ENCODE measurements around the gene ZNF785.

ZNF785 gene

DNA sequence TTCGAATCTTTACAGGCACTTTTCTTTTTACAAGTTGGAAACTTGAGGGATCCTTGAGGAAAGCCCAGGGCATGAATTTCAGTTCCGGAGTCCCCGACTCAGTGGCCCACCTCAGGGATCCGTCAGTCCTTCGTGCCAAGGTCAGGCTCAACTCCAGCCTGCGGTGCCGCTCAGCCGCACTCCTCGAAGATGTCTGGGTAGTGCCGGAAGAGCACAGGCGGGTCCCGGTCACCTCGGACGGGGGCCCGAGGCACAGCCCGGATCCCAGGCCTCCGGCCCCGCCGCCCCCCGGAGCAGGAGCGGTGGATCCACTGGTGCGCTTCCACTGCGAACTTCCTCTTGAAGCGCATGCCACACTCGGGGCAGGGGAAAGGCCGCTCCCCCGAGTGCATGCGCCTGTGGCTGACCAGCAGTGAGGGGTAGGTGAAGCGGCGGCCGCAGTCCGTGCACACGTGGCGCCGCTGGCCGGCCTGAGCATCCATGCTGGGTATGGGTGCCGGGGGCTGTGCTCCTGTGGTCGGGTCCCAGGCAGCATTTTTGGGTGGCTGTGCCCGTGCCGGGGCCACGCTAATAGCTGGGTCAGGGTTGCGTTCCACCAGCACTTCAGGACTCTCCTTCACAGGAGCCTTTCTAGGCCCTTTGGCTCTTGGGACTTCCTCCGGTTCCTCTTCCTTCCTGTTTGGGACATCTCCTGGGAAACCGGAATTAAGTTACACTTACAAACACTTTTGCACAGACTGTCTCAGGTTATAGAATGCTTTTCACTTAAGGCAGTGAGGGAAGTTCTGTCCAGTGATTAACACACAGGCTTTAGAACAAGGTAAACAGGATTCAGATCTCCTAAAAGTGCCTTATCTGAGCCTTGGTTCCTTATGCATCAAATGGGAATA, 15.5 kb downstream of the ZNF785 start:
- TF ChIP-seq CTCF (IDR thresholded peaks at IDR 0.05; ENCODE audit: control insufficient read depth, insufficient read depth, low read depth, low read length, missing control alignments) = no peak
- DNase-seq (ENCODE audit: low read depth) = no peak
- H3K4me3 ChIP-seq (ENCODE audit: control insufficient read depth, low read depth, low read length) = no peak overlapping the region

DNA sequence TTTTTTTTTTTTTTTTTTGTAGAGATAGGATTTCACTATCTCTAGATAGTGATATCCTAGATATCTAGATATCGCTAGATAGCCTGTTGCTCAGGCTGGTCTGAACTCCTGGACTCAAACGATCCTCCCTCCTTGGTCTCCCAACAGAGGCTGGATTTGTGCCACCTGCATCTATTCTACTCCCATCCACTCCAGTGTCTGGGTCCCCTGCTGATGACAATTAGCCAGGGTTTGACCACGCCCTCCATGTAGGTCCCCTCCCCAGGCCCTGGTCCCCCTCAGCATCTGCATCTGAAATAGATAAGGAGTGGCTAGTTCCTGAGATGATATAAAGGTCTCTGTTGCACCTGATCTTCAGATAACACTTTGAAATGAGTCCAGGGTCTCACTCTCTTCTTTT, 16.2 kb downstream of the ZNF785 start:
- H3K4me3 ChIP-seq (ENCODE audit: control insufficient read depth, low read depth, low read length) = no peak overlapping the region
- no peak for DNase-seq (ENCODE audit: low read depth)
- no peak for TF ChIP-seq CTCF (IDR thresholded peaks at IDR 0.05; ENCODE audit: control insufficient read depth, insufficient read depth, low read depth, low read length, missing control alignments)

DNA sequence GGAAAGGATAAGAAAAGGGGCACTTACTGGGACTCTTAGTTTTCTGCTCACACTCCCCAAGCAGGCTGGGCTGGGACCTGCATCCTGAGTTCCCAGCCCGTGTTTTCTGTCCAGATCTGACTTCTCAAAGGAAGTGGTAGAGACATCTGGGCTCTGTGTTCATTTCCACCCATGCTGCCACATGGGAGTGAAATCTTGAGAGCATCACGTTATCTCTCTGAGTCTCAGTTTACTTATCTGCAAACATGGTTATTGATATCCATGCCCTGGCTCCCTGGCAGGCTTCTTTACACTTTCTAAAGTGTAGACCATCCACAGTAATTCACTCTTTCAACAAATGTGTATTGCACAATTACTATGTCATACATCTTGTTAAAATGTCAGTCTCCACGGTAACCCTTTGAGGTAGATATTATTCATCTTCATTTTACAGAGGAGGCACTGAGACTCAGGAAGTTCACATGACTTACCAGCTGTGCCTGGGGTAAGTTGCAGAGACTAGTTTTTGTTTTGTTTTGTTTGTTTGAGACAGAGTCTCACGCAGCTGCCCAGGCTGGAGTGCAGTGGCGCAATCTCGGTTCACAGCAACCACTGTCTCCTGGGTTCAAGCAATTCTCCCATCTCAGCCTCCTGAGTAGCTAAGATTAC, 17.4 kb downstream of the ZNF785 start:
- TF ChIP-seq CTCF (IDR thresholded peaks at IDR 0.05; ENCODE audit: control insufficient read depth, insufficient read depth, low read depth, low read length, missing control alignments) = no peak
- DNase-seq (ENCODE audit: low read depth) = peak; percentile 92
- no peak overlapping the region for H3K4me3 ChIP-seq (ENCODE audit: control insufficient read depth, low read depth, low read length)

DNA sequence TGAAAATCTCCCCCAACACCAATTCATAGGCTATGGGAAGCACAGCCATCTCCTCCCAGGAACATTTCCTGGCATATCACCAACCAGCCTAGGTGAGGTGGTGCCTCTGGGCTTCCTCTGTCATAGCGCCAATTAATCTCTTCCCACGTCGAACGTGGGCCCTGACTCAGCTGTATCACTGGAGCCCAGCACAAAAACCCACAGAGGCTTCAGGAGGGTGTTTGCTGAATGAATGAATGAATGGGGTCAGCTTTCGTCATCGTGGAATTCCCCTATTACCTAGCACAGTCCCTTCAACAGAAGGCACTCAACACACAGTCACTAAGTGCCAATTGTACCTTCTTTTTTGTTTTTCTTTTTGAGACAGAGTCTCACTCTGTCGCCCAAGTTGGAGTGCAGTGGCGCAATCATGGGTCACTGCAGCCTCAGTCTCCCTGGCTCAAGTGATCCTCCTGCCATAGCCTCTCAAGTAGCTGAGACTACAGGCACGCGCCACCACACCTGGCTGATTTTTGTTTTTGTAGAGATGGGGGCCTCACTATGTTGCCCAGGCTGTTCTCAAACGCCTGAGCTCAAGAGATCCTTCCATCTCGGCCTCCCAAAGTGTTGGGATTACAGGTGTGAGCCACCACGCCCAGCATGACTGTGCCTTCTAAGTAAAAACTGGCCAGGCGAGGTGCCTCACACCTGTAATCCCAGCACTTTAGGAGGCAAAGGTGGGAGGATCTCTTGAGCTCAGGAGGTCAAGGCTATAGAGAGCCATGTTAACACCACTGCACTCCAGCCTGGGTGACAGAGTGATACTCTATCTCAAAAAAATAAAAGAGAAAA, 18.1 kb downstream of the ZNF785 start:
- no peak for TF ChIP-seq CTCF (IDR thresholded peaks at IDR 0.05; ENCODE audit: control insufficient read depth, insufficient read depth, low read depth, low read length, missing control alignments)
- no peak for DNase-seq (ENCODE audit: low read depth)
- no peak overlapping the region for H3K4me3 ChIP-seq (ENCODE audit: control insufficient read depth, low read depth, low read length)

GRCh38 chr16:30566531-30566930, 19.0 kb downstream of the ZNF785 start:
- no peak for TF ChIP-seq CTCF (IDR thresholded peaks at IDR 0.05; ENCODE audit: control insufficient read depth, insufficient read depth, low read depth, low read length, missing control alignments)
- no peak overlapping the region for H3K4me3 ChIP-seq (ENCODE audit: control insufficient read depth, low read depth, low read length)
- no peak for DNase-seq (ENCODE audit: low read depth)

DNA sequence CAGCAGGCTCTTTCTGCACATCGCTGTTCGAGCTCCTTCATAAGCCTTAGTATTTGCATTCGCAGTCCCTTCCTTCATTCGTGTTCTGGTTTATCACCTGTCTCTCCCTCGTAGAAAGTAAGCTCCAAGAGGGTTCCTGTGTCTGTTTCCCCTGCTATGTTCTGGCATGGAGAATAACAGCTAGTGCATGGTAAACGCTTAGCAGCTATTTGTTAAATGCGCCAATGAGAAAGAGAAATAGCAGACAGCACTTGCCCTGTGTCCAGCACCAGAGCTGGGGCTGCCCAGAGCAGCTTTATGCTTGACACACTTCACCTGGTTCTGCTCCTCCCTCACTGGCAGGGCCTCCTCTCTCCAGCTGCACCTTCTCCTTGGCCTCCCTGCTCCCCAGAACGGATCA, 19.5 kb downstream of the ZNF785 start:
- no peak for TF ChIP-seq CTCF (IDR thresholded peaks at IDR 0.05; ENCODE audit: control insufficient read depth, insufficient read depth, low read depth, low read length, missing control alignments)
- DNase-seq (ENCODE audit: low read depth) = no peak

More for the DNA sequence above, 19.5 kb downstream of the ZNF785 start:
- H3K4me3 ChIP-seq (ENCODE audit: control insufficient read depth, low read depth, low read length) = no peak overlapping the region
